DOHH2 (cell line): ENCODE results near the gene FAM219B.

ENCODE experiments used
- EZH2phosphoT487 ChIP-seq: fragments of 200-600 bp; sonication (generic); IDR thresholded peaks from 2 replicates; pipeline ENCODE4 v1.6.1; 2017; ENCODE audit warnings: borderline replicate concordance, mild to moderate bottlenecking, antibody characterized with exemption, low read length, moderate library complexity, mixed read lengths
- TF ChIP-seq, protein P1 (sequence below): fragments of 200-600 bp; sonication (generic); IDR thresholded peaks from one replicate; pipeline ENCODE4 v1.5.1; 2014; ENCODE audit warnings: antibody characterized with exemption, mild to moderate bottlenecking, low read depth, low read length; ENCODE audit not compliant: poor library complexity, severe bottlenecking

DNA sequence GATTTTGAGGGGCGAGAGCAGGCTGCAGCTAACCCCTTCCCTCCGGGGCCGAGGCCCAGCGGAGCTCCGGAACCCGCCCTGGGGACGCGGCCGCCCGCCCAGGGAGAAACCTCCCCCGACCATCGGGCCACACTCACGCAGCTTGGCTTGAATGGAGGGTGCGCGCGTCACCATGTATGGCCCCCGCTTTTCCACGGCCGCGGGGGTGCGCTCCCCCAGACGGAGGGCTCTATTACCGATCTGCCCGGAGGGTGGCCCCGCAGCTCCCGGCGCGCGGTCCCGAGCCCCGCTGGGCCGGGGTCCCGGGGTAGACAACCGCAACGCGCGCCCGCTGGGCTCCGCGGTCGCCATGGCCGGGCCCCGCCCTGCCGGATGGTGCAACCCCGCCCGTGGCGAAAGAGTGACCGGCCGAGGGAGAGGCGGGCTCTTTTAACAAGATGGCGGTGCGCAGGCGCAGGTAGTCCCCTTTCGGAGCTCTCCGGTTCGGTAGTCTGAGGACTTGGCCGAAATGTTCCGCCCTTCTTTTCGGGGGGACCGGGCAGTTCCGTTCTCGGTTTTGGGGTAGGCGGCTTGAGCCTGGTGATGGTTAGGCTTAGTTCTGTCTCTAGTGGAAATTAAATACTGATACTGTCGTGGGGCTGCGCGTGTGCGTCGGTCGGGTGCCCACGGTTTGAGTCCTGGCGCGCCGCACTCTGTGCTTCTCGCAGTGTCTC is at the start of gene FAM219B:
- TF ChIP-seq, protein P1, sequence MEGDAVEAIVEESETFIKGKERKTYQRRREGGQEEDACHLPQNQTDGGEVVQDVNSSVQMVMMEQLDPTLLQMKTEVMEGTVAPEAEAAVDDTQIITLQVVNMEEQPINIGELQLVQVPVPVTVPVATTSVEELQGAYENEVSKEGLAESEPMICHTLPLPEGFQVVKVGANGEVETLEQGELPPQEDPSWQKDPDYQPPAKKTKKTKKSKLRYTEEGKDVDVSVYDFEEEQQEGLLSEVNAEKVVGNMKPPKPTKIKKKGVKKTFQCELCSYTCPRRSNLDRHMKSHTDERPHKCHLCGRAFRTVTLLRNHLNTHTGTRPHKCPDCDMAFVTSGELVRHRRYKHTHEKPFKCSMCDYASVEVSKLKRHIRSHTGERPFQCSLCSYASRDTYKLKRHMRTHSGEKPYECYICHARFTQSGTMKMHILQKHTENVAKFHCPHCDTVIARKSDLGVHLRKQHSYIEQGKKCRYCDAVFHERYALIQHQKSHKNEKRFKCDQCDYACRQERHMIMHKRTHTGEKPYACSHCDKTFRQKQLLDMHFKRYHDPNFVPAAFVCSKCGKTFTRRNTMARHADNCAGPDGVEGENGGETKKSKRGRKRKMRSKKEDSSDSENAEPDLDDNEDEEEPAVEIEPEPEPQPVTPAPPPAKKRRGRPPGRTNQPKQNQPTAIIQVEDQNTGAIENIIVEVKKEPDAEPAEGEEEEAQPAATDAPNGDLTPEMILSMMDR, result no peak
- no peak for TF ChIP-seq EZH2phosphoT487
